HEK293 (cell line): Measurements from ENCODE around the gene TNFRSF13B.
"Not testable (repeated sequence)": the region's sequence is repeated elsewhere in the genome, so short reads cannot be mapped to it uniquely, and the experiment has no call there.

ENCODE experiments used
- CTCF ChIA-PET: fragments of 350-600 bp; formaldehyde crosslinking; extraction: SDS; loops from one replicate; lab custom pipeline; 2021; ENCODE audit warnings: antibody characterized with exemption; lab: Yijun Ruan, JAX
- POLR2A ChIA-PET: fragments of 300-600 bp; formaldehyde crosslinking; extraction: SDS; loops from one replicate; lab custom pipeline; 2020; ENCODE audit warnings: antibody characterized with exemption, inconsistent platforms; lab: Yijun Ruan, JAX
- H3K27ac ChIP-seq: fragments of 200-500 bp; sonication (Bioruptor generic); 2 replicates; pipeline ENCODE4 v1.5.1; 2014; ENCODE audit warnings: low read depth, low read length, control low read depth, inconsistent platforms; ENCODE audit errors: extremely low read depth
- H3K36me3 ChIP-seq, 2 experiments: fragments of 200-500 bp in 1 of 2; sonication (Bioruptor generic) in 1 of 2; 1 replicate in 1 of 2; 2 replicates in 1 of 2; pipeline ENCODE4 v1.5.1; 2014 to 2017; ENCODE audit warnings: inconsistent platforms in 2 of 2, low read length in 2 of 2; ENCODE audit not compliant: control insufficient read depth in 2 of 2, insufficient read depth in 1 of 2
- H3K4me1 ChIP-seq: fragments of 200-500 bp; sonication (Bioruptor generic); 2 replicates; pipeline ENCODE4 v1.5.1; 2014; ENCODE audit warnings: mild to moderate bottlenecking, low read length, inconsistent platforms; ENCODE audit not compliant: control insufficient read depth, insufficient read depth
- H3K4me3 ChIP-seq: 2 replicates; pipeline ENCODE4 v1.5.1; 2011; ENCODE audit warnings: low read depth, mild to moderate bottlenecking, control low read depth, low read length, moderate library complexity
- H3K9me3 ChIP-seq: fragments of 200-500 bp; sonication (Bioruptor generic); 2 replicates; pipeline ENCODE4 v1.5.1; 2014; ENCODE audit warnings: low read depth, low read length, inconsistent platforms; ENCODE audit not compliant: control insufficient read depth, insufficient read depth
- ZBTB20 ChIP-seq: fragments of 450-650 bp; formaldehyde crosslinking; IDR thresholded peaks from 2 replicates; pipeline ENCODE4 v1.5.1; 2016; ENCODE audit warnings: missing biosample characterization, missing genetic modification characterization
- ZFHX2 ChIP-seq: fragments of 450-650 bp; formaldehyde crosslinking; conservative IDR thresholded peaks from 2 replicates; pipeline ENCODE4 v1.5.1; 2016; ENCODE audit warnings: missing biosample characterization, missing genetic modification characterization
- ZNF335 ChIP-seq: fragments of 450-650 bp; formaldehyde crosslinking; conservative IDR thresholded peaks from 2 replicates; pipeline ENCODE4 v1.5.1; 2016; ENCODE audit warnings: missing biosample characterization, missing genetic modification characterization
- ZNF391 ChIP-seq: fragments of 450-650 bp; formaldehyde crosslinking; IDR thresholded peaks from 2 replicates; pipeline ENCODE4 v1.5.1; 2016; ENCODE audit warnings: low read depth, missing biosample characterization, missing genetic modification characterization, borderline replicate concordance
- ZNF394 ChIP-seq: fragments of 450-650 bp; formaldehyde crosslinking; IDR thresholded peaks from 2 replicates; pipeline ENCODE4 v1.5.1; 2016; ENCODE audit warnings: missing biosample characterization, missing genetic modification characterization, mild to moderate bottlenecking, moderate library complexity, borderline replicate concordance
- ZNF510 ChIP-seq: fragments of 450-650 bp; formaldehyde crosslinking; IDR thresholded peaks from 2 replicates; pipeline ENCODE4 v1.5.1; 2018; ENCODE audit warnings: mild to moderate bottlenecking, missing genetic modification characterization, missing biosample characterization; ENCODE audit not compliant: insufficient replicate concordance
- ZNF544 ChIP-seq: fragments of 450-650 bp; formaldehyde crosslinking; IDR thresholded peaks from 2 replicates; pipeline ENCODE4 v1.5.0; 2017; ENCODE audit warnings: missing biosample characterization, missing genetic modification characterization
- ZNF560 ChIP-seq: fragments of 450-650 bp; formaldehyde crosslinking; IDR thresholded peaks from 2 replicates; pipeline ENCODE4 v1.5.1; 2017; ENCODE audit warnings: missing biosample characterization, missing genetic modification characterization, borderline replicate concordance

Gene TNFRSF13B

GRCh38 chr17:17009972-17010371, 38.1 kb upstream of the TNFRSF13B start:
- H3K9me3 ChIP-seq, H3K36me3 ChIP-seq, H3K4me1 ChIP-seq, POLR2A ChIA-PET, CTCF ChIA-PET, H3K27ac ChIP-seq, H3K4me3 ChIP-seq: not testable (repeated sequence)

- POLR2A ChIA-PET, result interaction anchor here (0.7 kb wide), 1 partner anchor 570 kb away, joined by 3 read pairs; no protein-coding TSS in a partner anchor
Observed at GRCh38 chr17:17008621-17009397, 36.9 kb upstream of the TNFRSF13B start.

GRCh38 chr17:17007891-17008290, 36.0 kb upstream of the TNFRSF13B start:
- CTCF ChIA-PET, result interaction anchor here (0.6 kb wide), 2 partner anchors 55 to 644 kb away, joined by 3 to 6 read pairs; no protein-coding TSS in a partner anchor

More at GRCh38 chr17:17008621-17009397, 36.9 kb upstream of the TNFRSF13B start:
- H3K36me3 ChIP-seq, H3K4me3 ChIP-seq, H3K4me1 ChIP-seq, H3K27ac ChIP-seq, H3K9me3 ChIP-seq: not testable (repeated sequence)
- CTCF ChIA-PET, result interaction anchor here (0.8 kb wide), 1 partner anchor 19 kb away, joined by 5 read pairs; no protein-coding TSS in a partner anchor

GRCh38 chr17:17004997-17005614, 33.2 kb upstream of the TNFRSF13B start:
- H3K27ac ChIP-seq, POLR2A ChIA-PET, H3K36me3 ChIP-seq, H3K4me3 ChIP-seq, H3K4me1 ChIP-seq, H3K9me3 ChIP-seq: not testable (repeated sequence)
- CTCF ChIA-PET, result interaction anchor here (0.6 to 0.8 kb wide), 2 partner anchors 13 to 1671 kb away, joined by 5 to 7 read pairs; no protein-coding TSS in a partner anchor

More at GRCh38 chr17:17007891-17008290, 36.0 kb upstream of the TNFRSF13B start:
- H3K4me3 ChIP-seq, H3K27ac ChIP-seq, H3K36me3 ChIP-seq, H3K9me3 ChIP-seq, H3K4me1 ChIP-seq, POLR2A ChIA-PET: not testable (repeated sequence)

- Histone ChIP-seq H3K4me1 (no peaks in the 10 kb centered on the region; the same call in 1 of the 2 replicates), H3K36me3 (no peaks in the 10 kb centered on the region), H3K27ac (no peak overlapping the region), H3K9me3 (no peaks in the 10 kb centered on the region), H3K4me3 (no peak overlapping the region)
- TF ChIP-seq ZNF560 (tag by site-specific recombination), result no peak
- no peak for TF ChIP-seq ZNF391 (tag by site-specific recombination)
- TF ChIP-seq ZNF544, result no peak
- no peak for TF ChIP-seq ZNF394 (tag by site-specific recombination)
- TF ChIP-seq ZNF510 (tag by site-specific recombination), result no peak
- no peak for TF ChIP-seq ZFHX2 (tag by site-specific recombination)
- TF ChIP-seq ZNF335 (tag by site-specific recombination), result no peak
- no peak for TF ChIP-seq ZBTB20 (tag by site-specific recombination)
- ChIA-PET CTCF (interaction anchor here (0.6 to 1.0 kb wide), 2 partner anchors 11 to 137 kb away, joined by 3 read pairs; no protein-coding TSS in a partner anchor), POLR2A (no interaction called here)
Observed at GRCh38 chr17:17004251-17004996, 32.5 kb upstream of the TNFRSF13B start.
